CD4-positive, alpha-beta T cell treated with Interferon alpha-2 for 1 hour (primary cell): ENCODE data around the gene LARGE1.

ENCODE experiments used
- DNase-seq, 2 donors: peaks; one replicate each; pipeline ENCODE4 v3.0.0-alpha.2; 2020 to 2022

Gene LARGE1

GRCh38 chr22:33337524-33337923 lies 582.8 kb downstream of the LARGE1 start:
- no peak for DNase-seq

GRCh38 chr22:33335611-33336279 lies 584.5 kb downstream of the LARGE1 start:
- no peak for DNase-seq

GRCh38 chr22:33332538-33332937 lies 587.7 kb downstream of the LARGE1 start:
- no peak for DNase-seq

GRCh38 chr22:33331017-33331416 lies 589.3 kb downstream of the LARGE1 start:
- DNase-seq: no peak

GRCh38 chr22:33330534-33330933 lies 589.7 kb downstream of the LARGE1 start:
- DNase-seq: no peak

GRCh38 chr22:33329398-33329797 lies 590.9 kb downstream of the LARGE1 start:
- DNase-seq: no peak

GRCh38 chr22:33328789-33329296 lies 591.4 kb downstream of the LARGE1 start:
- DNase-seq: no peak

GRCh38 chr22:33327348-33327860 lies 592.9 kb downstream of the LARGE1 start:
- DNase-seq: no peak

- no peak for DNase-seq
Observed at GRCh38 chr22:33326540-33327295, 593.6 kb downstream of the LARGE1 start.

GRCh38 chr22:33325232-33326004 lies 594.9 kb downstream of the LARGE1 start:
- peak in 1 of 2 donors; percentile 4 for DNase-seq

- no peak for DNase-seq
Observed at GRCh38 chr22:33324228-33324627, 596.0 kb downstream of the LARGE1 start.

GRCh38 chr22:33321466-33321865 lies 598.8 kb downstream of the LARGE1 start:
- DNase-seq: no peak

- DNase-seq: no peak
Observed at GRCh38 chr22:33315954-33316353, 604.3 kb downstream of the LARGE1 start.

- DNase-seq: no peak
Observed at GRCh38 chr22:33315117-33315516, 605.2 kb downstream of the LARGE1 start.

- no peak for DNase-seq
Observed at GRCh38 chr22:33314316-33314715, 606.0 kb downstream of the LARGE1 start.

- DNase-seq: no peak
Observed at GRCh38 chr22:33303099-33303498, 617.2 kb downstream of the LARGE1 start.

- DNase-seq: no peak
Observed at GRCh38 chr22:33302549-33302948, 617.7 kb downstream of the LARGE1 start.

- DNase-seq: peak; percentile 38 to 53
Observed at GRCh38 chr22:33302049-33302545, 618.2 kb downstream of the LARGE1 start.

GRCh38 chr22:33300165-33300564 lies 620.1 kb downstream of the LARGE1 start:
- no peak for DNase-seq

- DNase-seq: peak in 1 of 2 donors; percentile 61
Observed at GRCh38 chr22:33299245-33299956, 620.9 kb downstream of the LARGE1 start.

- DNase-seq: no peak
Observed at GRCh38 chr22:33296941-33297340, 623.3 kb downstream of the LARGE1 start.

- DNase-seq: no peak
Observed at GRCh38 chr22:33288078-33288477, 632.2 kb downstream of the LARGE1 start.
